Measurements from ENCODE around the gene HRH4.

DNA sequence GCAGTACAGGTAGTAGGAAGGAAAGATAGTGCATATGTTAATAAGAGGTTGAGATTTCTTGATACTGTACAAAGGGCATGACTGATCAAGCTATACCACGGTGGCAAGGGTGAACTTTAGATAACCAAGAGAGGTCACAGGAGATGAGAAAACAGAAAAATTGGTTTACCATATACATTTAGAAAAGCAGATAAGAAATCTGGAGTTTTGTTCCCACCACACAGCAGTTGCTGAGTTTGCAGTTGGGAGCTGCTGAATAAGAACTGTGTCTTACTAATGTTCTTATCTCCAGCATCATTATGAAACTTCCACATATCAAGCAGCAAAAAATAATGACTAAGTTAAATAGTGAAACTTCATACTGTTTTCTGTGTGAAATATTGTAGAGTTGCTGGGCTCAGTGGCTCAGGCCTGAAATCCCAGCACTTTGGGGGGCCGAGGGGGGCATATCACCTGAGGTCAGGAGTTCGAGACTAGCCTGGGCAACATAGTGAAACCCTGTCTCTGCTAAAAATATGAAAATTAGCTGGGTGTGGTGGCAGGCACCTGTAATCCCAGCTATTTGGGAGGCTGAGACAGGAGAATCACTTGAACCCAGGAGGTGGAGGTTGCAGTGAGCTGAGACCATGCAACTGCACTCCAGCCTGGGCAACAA, 46.0 kb upstream of the HRH4 start:
- no peak for TF ChIP-seq CTCF (optimal IDR thresholded peaks at IDR 0.05 in 1 of 3, IDR thresholded peaks at IDR 0.05 in 1 of 3, conservative IDR thresholded peaks at IDR 0.05 in 1 of 3; ENCODE audit: extremely low read depth in 1 of 3, insufficient read depth in 2 of 3, low read length in 3 of 3)
- TF ChIP-seq EZH2 (IDR thresholded peaks at IDR 0.05; ENCODE audit: low read length): no peak

Measured in keratinocyte (primary cell).